ENCODE data around the gene DYDC2. TPM values are rescaled to one million over a fixed set of nuclear protein-coding genes. Genes with fewer than 3 reads are reported as not detected.

Gene DYDC2
- total RNA-seq, 2 experiments from 2014 or later = not detected

GRCh38 chr10:80324891-80325364 lies 31.7 kb upstream of the DYDC2 start:
- no peak overlapping the region for H3K4me3 ChIP-seq (ENCODE audit: low read depth, low read length, poor library complexity, severe bottlenecking)
- no peak overlapping the region for H2AFZ ChIP-seq (ENCODE audit: low read length)
- CTCF ChIA-PET (ENCODE audit: unreplicated experiment) = no interaction called here
- no peak overlapping the region for H3K4me2 ChIP-seq (ENCODE audit: low read length)
- POLR2A ChIA-PET = interaction anchor here (0.7 to 1.0 kb wide), 2 partner anchors 9 to 415 kb away, joined by 3 to 4 read pairs; no protein-coding TSS in a partner anchor
- intact Hi-C loops (cut with micrococcal nuclease; ENCODE audit: unreplicated experiment) = no loop called here
- DNase-seq (ENCODE audit: low spot score) = no peak
- BruUV-seq (replicated peaks) = no TSS peak
- H4K20me1 ChIP-seq (ENCODE audit: insufficient read depth, low read length) = no peaks in the 10 kb centered on the region
- no peaks in the 10 kb centered on the region for H3K79me2 ChIP-seq (ENCODE audit: insufficient read depth, low read depth, low read length)
- H3K4me1 ChIP-seq (ENCODE audit: insufficient read depth, low read length, poor library complexity, severe bottlenecking) = no peaks in the 10 kb centered on the region
- no peaks in the 10 kb centered on the region for H3K9me3 ChIP-seq (ENCODE audit: low read length)
- H3K9me2 ChIP-seq (ENCODE audit: insufficient read depth, low read length) = no peaks in the 10 kb centered on the region
- no peak for TF ChIP-seq EZH2phosphoT487 (IDR thresholded peaks at IDR 0.05; ENCODE audit: borderline replicate concordance, low read depth, low read length)
- no peak for TF ChIP-seq CTCF (conservative IDR thresholded peaks at IDR 0.05; ENCODE audit: low read length)
- no peak overlapping the region for H3K27ac ChIP-seq (ENCODE audit: low read depth, low read length, poor library complexity, severe bottlenecking)
- no peaks in the 10 kb centered on the region for H3K36me3 ChIP-seq (ENCODE audit: insufficient read depth, low read length)

GRCh38 chr10:80333983-80334382 lies 22.6 kb upstream of the DYDC2 start:
- no peaks in the 10 kb centered on the region for H3K9me2 ChIP-seq (ENCODE audit: insufficient read depth, low read length)
- no peaks in the 10 kb centered on the region for H3K9me3 ChIP-seq (ENCODE audit: low read length)
- no peaks in the 10 kb centered on the region for H3K4me1 ChIP-seq (ENCODE audit: insufficient read depth, low read length, poor library complexity, severe bottlenecking)
- no peaks in the 10 kb centered on the region for H3K79me2 ChIP-seq (ENCODE audit: insufficient read depth, low read depth, low read length)
- no peaks in the 10 kb centered on the region for H4K20me1 ChIP-seq (ENCODE audit: insufficient read depth, low read length)
- CTCF ChIA-PET (ENCODE audit: unreplicated experiment) = no interaction called here
- intact Hi-C loops (cut with micrococcal nuclease; ENCODE audit: unreplicated experiment) = no loop called here
- no peaks in the 10 kb centered on the region for H3K36me3 ChIP-seq (ENCODE audit: insufficient read depth, low read length)
- H3K27ac ChIP-seq (ENCODE audit: low read depth, low read length, poor library complexity, severe bottlenecking) = no peak overlapping the region
- TF ChIP-seq EZH2phosphoT487 (IDR thresholded peaks at IDR 0.05; ENCODE audit: borderline replicate concordance, low read depth, low read length) = no peak
- TF ChIP-seq CTCF (conservative IDR thresholded peaks at IDR 0.05; ENCODE audit: low read length) = no peak
- H2AFZ ChIP-seq (ENCODE audit: low read length) = no peak overlapping the region
- H3K4me3 ChIP-seq (ENCODE audit: low read depth, low read length, poor library complexity, severe bottlenecking) = no peak overlapping the region
- H3K4me2 ChIP-seq (ENCODE audit: low read length) = no peak overlapping the region
- BruUV-seq (replicated peaks) = no TSS peak
- DNase-seq (ENCODE audit: low spot score) = no peak
- POLR2A ChIA-PET = no interaction called here

- POLR2A ChIA-PET = interaction anchor here (0.7 to 1.3 kb wide), 2 partner anchors 15 to 669 kb away, joined by 3 read pairs; no protein-coding TSS in a partner anchor
- no peak for DNase-seq (ENCODE audit: low spot score)
- H3K4me2 ChIP-seq (ENCODE audit: low read length) = no peak overlapping the region
- no peaks in the 10 kb centered on the region for H4K20me1 ChIP-seq (ENCODE audit: insufficient read depth, low read length)
- no peak for TF ChIP-seq CTCF (conservative IDR thresholded peaks at IDR 0.05; ENCODE audit: low read length)
- TF ChIP-seq EZH2phosphoT487 (IDR thresholded peaks at IDR 0.05; ENCODE audit: borderline replicate concordance, low read depth, low read length) = no peak
- no peak overlapping the region for H2AFZ ChIP-seq (ENCODE audit: low read length)
- no peaks in the 10 kb centered on the region for H3K9me2 ChIP-seq (ENCODE audit: insufficient read depth, low read length)
- H3K4me1 ChIP-seq (ENCODE audit: insufficient read depth, low read length, poor library complexity, severe bottlenecking) = no peaks in the 10 kb centered on the region
- H3K27ac ChIP-seq (ENCODE audit: low read depth, low read length, poor library complexity, severe bottlenecking) = no peak overlapping the region
- BruUV-seq (replicated peaks) = no TSS peak
- CTCF ChIA-PET (ENCODE audit: unreplicated experiment) = no interaction called here
- H3K79me2 ChIP-seq (ENCODE audit: insufficient read depth, low read depth, low read length) = no peaks in the 10 kb centered on the region
- H3K4me3 ChIP-seq (ENCODE audit: low read depth, low read length, poor library complexity, severe bottlenecking) = no peak overlapping the region
- intact Hi-C loops (cut with micrococcal nuclease; ENCODE audit: unreplicated experiment) = no loop called here
- H3K36me3 ChIP-seq (ENCODE audit: insufficient read depth, low read length) = no peaks in the 10 kb centered on the region
- H3K9me3 ChIP-seq (ENCODE audit: low read length) = no peaks in the 10 kb centered on the region
Measured at GRCh38 chr10:80344276-80344675, 12.3 kb upstream of the DYDC2 start.
